ENCODE results near the gene SLC25A40.
"Not testable (repeated sequence)": the region's sequence is repeated elsewhere in the genome, so short reads cannot be mapped to it uniquely, and the experiment has no call there.

SLC25A40 gene, protein sequence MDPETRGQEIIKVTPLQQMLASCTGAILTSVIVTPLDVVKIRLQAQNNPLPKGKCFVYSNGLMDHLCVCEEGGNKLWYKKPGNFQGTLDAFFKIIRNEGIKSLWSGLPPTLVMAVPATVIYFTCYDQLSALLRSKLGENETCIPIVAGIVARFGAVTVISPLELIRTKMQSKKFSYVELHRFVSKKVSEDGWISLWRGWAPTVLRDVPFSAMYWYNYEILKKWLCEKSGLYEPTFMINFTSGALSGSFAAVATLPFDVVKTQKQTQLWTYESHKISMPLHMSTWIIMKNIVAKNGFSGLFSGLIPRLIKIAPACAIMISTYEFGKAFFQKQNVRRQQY

DNA sequence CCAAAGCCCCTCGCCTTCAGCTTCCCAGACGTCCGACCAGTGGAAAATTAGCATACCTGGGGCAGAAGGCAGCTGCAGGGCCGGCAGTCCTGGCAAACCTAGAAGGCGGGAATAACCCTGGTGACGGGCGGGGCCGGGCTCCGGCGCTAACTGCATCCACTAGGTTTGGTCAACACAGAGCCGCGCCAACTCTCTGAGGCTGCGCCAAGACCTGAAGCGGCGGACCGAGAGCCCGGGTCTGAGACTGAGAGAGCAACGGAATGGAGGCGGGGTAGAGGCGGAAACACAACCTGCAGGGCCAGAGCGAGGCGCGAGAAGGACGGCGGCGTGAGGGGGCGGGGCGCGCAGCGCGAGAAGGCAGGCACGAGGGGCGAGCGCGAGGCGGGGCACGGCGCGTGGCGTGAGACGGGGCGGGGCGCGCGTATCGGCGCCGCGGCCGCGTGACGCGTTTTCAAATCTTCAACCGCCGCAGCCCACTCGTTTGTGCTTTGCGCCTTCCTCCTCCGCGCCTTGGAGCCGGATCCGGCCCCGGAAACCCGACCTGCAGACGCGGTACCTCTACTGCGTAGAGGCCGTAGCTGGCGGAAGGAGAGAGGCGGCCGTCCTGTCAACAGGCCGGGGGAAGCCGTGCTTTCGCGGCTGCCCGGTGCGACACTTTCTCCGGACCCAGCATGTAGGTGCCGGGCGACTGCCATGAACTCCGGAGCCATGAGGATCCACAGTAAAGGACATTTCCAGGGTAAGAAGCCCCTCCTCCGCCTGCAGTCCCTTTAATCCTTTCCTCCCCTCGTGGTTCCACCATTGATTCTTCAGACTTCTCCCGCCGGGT, at the start of gene SLC25A40, which contains the start of gene DBF4:
Gene SLC25A40, minus strand, starts transcription at position 321 of the 829 bp plus-strand sequence. CDS start 17,633 bp downstream, outside the sequence.
Gene DBF4, plus strand, starts transcription at position 454 of the 829 bp plus-strand sequence. Its CDS starts 240 bp downstream, at position 694.
- DNase-seq, result peak; percentile 93

DNA sequence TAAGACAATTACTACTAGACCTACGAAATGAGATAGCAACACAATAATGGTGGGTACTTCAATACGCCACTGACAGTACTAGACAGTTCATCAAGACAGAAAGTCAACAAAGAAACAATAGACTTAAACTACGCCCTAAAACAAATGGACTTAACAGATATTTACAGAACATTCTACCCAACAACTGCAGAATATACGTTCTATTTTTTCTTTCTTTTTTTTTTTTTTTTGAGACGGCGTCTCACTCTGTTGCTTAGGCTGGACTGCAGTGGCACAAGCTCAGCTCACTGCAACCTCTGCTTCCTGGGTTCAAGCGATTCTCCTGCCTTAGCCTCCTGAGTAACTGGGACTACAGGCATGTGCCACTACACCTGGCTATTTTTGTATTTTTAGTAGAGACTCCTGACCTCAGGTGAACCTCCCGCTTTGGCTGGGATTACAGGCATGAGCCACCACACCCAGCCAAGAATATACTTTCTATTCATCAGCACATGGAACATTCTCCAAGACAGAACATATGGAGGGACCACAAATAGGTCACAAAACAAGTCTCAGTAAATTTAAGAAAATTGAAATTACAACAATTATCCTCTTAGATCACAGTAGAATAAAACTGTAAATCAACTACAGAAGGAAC, 46.7 kb upstream of the SLC25A40 start:
- DNase-seq, result not testable (repeated sequence)

DNA sequence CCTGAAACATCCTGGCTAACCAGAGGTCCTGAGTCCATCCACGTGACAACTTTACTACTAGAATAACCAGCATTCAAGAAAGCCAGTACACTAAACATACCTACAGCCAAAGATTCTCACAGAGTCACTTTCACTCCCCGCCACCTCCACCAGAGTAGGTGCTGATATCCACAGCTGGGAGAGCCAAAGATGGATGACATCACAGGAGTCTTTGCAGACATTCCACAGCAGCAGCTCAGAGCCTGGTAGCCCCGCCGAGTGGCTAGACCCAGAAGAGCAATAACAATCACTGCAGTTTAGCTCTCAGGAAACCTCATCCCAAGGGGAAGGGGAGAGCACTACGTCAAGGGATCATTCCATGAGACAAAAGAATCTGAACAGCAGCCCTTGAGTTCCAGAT, 44.4 kb upstream of the SLC25A40 start:
- no peak for DNase-seq

DNA sequence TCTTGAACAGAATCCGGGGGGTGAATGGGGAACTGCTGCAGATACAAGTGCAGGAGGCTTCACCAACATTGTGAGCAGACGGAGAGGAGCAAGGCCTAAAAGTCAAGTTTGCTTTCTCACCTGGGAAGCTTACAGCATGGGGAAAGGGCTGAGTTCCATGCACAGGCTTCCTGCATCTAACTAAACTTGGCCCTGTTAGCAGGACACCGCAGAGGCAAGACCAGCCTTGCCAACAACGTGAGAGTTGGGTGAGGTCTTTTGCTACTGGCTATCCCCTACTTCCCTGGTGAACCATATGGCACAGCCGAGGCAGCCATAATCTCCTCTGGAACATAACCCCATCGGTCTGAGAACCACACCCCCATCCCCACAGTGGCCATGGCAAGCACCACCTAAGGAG, 43.7 kb upstream of the SLC25A40 start:
- no peak for DNase-seq

DNA sequence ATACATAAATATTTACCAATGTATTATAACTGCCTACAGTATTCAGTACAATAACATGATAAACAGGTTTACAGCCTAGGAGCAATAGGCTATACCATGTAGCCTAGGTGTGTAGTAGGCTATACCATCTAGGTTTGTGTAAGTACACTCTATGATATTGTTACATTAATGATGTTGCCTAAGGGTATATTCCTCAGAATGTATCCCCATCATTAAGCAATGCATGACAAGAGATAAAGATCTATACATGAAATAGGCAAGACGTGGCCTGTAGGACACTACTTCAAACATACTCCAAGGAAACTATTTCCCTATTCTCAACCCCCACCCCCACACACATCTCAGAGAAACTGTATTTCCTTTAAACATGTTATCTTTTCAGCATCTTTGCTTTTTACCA, 42.6 kb upstream of the SLC25A40 start:
- no peak for DNase-seq

DNA sequence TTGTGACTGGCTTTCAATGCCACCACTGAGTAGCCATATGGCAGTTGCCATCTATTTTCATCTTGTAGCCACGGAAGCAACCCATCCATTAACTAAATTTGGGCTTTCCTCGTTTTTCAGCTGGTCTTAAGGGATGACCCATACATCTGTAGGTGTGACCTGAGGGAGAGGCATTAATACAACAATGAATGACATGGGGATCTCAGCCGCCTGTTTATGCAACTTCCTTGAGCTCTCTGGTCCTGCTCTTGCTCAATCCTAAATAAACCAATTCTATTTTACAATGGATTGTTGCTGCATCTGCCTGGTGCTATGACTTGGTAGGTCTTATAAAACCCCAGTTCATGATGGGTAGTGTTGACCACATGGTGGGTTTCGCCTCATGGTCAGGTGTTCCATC, 36.0 kb upstream of the SLC25A40 start:
- DNase-seq, result no peak

DNA sequence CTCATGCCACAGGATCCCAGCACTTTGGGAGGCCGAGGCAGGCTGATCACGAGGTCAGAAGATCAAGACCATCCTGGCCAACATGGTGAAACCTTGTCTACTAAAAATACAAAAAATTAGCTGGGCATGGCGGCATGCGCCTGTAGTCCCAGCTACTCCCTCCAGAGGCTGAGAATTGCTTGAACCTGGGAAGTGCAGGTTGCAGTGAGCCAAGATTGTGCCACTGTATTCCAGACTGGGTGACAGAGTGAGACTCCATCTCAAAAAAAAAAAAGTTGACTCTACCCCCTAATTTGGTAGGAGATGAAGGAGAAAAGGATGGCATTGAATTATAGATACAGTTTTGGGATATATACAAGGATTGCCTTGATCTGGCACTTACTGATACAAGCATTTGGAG, 32.7 kb upstream of the SLC25A40 start:
- DNase-seq, result not testable (repeated sequence)

DNA sequence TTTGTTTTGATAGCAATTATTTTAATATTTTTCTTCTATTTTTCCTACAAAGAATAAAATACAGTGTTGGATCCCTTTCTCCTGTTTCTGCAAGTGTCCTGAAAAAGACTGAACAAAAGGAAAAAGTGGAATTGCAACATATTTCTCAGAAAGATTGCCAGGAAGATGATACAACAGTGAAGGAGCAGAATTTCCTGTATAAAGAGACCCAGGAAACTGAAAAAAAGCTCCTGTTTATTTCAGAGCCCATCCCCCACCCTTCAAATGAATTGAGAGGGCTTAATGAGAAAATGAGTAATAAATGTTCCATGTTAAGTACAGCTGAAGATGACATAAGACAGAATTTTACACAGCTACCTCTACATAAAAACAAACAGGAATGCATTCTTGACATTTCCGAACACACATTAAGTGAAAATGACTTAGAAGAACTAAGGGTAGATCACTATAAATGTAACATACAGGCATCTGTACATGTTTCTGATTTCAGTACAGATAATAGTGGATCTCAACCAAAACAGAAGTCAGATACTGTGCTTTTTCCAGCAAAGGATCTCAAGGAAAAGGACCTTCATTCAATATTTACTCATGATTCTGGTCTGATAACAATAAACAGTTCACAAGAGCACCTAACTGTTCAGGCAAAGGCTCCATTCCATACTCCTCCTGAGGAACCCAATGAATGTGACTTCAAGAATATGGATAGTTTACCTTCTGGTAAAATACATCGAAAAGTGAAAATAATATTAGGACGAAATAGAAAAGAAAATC, 31.2 kb upstream of the SLC25A40 start:
- DNase-seq, result peak; percentile 33

DNA sequence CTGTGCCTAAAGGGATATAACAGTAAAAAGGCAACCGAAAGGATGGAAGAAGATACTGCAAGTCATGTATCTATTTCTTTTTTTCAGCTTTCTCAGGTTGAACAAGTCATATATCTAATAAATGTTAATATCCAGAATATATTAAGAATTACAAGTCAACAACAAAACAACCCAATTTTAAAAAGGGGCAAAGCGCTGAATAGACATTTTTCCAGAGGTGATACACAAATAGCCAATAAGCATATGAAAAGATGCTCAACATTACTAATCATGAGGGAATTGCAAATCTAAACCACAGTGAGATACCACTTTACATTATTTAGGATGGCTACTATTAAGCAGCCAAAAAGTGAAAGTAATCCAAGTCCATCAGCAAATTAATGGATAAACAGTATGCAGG, 23.1 kb upstream of the SLC25A40 start:
- no peak for DNase-seq

DNA sequence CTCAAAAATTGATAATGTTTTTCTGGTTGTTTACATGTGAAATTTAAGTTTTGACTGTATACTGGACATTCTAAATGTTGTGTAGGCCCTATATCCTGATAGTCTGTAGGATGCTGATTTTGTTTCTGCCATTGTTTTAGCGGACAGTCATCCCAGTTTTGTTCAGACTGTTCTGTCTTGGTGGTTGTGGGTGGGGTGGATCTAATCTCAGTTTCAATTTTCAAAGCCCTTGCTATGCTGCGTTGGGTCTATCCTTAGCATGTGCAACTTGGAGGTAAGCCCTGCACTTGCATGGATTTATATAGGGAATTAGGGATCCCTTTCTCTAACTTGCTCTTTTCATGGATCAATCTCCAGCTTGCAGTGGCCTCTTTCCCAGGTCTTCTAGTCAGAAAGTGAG, 19.2 kb upstream of the SLC25A40 start:
- DNase-seq, result no peak

DNA sequence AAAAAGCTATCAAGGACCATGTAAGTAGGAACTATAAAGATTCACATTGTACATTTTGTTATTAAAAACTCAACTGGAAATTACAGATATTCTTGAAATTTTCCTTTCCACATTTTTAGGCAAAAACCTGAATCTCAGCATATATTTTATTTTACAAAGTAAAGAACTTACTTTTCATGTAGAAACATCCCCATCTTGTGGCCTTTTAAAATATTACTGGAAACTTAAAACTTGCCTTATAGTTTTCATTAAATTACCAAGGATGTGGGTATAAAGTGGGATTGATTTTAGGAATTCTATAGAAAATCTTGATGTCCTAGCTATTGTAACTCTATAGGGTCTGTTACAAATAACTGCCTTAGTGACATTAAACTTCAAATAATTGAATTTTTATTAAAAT, 10.7 kb upstream of the SLC25A40 start:
- peak; percentile 35 for DNase-seq

DNA sequence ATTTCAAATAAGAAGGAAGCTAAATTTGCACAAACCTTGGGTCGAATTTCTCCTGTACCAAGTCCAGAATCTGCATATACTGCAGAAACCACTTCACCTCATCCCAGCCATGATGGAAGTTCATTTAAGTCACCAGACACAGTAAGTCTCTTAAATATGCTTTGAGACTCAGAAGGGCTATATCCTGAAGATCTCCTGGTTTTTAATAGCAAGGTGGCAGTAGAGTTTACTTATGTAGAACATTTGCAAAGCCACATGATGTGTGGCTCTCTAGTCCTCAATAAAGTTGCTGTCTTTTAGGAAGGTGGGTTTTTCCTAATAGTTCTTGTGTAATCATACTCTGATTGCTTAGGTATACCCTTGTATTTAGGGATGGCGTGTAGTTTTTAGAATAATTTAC, 8.9 kb upstream of the SLC25A40 start:
- no peak for DNase-seq

DNA sequence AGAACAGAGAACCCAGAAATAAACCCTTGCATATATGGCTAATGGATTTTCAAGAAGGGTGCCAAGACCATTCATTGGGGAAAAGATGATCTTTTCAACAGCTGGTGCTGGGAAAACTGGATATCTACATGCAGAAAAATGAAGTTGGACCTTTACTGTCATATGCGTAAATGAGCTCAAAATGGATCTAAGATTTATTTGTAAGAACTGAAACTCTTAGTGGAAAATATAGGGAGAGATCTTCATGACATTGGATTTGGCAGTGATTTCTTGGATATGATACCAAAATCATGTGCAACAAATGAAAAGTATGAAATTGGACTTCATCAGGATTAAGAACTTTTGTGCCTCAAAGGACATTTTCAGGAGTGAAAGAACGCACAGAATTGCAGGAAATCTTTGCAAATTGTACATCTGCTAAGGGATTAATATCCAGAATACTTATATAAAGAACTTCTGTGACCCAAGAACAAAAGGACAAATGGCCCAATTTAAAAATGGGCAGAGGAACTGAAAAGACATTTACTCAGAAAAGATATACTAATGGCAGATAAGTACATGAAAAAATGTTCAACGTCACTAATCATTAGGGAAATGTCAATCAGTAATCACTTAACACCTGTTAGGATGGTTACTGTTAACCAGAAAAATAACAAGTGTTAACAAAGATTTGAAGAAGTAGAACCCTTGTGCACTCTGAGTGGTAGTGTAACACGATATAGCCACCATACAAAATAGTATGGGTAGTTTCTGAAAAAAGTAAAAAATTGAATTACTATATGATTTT, 6.2 kb upstream of the SLC25A40 start:
- no peak for DNase-seq

DNA sequence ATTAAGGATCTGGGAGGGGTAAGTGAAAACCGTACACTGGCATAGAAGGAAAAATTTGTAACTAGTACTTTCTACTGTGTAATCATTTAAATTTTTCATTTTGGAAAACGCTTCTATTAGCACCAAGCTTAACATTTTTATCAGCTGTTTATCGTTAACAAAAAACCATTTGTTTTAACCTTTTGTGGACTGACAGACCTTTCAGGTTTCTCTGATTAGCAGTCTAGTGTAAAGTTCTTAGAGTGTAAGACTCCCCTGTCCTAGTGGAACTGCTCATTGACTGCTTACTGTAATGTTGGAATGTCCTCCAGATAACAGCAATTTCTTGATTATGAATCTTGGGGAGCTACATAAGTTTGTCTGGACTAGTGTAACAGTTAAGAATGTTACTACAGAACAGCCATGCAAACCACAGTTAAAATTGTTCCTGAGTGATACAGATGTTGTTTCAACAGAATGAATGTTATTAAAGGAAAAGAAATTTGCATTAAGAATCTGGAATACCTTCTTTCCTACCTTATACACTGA, 2.1 kb upstream of the SLC25A40 start:
- peak; percentile 11 for DNase-seq

DNA sequence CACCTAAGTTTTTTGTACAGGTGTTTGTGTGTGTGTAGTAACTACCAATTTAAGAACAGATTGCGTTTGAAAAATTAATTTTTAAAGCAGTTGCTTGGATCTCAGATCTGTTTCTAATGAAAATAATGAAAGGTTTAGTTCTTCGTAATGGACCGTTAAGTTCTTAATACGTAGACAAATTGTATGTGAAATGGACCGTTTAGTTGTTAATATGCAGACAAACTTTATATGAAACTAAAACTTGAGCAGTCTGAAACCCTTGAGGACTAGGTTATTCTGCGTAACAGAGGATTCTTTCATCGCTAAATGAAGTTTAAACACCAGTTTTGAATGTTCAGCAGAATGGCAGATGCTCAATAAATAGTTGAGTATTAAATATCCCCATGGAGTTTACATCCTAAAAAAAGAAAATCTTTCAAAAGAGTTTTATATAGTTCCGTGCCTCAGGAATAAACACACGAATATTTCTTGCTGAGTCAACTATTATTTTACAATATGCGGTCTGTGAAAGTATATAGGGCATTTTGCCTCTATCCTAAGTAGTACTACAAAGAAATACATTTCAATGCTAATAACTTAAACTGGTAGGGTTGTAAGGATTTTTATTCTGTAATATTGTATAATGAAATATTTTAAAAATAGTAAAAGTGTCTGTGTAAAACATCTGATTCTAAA, 1.3 kb upstream of the SLC25A40 start:
- no peak for DNase-seq

DNA sequence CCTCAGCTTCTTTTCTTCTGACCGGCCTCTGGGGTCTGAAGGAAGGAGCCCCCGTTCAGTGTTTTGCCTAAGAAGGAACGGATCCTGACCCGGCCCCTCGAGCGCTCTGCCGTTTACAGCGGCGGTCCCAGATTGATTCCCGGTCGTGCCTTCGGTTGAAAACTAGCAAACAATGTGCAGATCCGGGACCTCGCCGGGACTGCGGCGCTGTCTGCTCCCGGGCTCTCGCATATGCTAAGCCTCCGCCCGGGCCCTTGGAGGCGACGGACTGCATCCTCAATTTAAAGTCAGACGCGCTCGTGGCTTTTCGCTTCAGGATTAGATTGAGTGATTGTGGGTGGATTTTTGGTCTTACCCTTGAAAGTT, 692 bp upstream of the SLC25A40 start:
- DNase-seq, result peak; percentile 51

DNA sequence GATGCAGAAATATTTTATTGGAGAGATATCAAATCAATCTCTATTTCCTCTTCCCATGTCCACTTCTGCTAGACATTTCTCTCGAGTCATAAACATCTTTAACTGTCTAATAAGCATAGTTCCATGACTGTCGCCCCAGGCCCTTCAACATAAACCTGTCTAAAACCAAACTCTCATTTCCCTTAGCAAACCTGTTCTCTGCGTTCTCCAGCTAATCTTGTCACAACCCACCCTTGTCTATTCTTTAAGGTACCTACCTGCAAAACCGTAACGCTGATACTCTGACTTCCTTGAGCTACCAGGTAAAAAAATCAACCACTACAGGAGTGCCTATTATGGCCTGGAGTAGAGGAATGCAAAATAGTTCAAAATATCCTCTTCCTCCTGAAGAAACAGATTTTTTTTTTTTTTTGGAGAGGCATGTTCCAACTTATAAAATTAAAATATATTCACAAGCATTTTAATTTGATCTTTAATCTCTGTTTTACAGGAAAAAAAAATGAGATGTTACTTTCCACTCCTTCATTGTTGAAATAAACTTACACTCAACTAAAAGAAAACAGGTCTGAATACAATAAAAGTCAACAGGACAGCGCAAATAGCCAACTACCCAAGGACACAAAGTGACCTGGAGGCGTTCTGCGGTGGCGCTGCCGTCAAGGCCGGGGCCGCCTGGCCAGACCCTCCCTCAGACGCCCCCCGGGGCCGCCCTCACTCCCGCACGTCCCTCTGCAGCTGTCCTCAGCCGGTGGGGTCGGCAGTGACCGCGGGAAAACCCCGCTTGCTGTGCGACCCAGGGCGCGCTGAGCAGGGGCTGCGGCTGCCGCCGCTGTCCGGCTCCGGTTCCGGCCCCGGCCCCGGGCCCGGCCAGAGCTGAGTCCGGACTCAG, 765 bp downstream of the SLC25A40 start:
- DNase-seq, result no peak

DNA sequence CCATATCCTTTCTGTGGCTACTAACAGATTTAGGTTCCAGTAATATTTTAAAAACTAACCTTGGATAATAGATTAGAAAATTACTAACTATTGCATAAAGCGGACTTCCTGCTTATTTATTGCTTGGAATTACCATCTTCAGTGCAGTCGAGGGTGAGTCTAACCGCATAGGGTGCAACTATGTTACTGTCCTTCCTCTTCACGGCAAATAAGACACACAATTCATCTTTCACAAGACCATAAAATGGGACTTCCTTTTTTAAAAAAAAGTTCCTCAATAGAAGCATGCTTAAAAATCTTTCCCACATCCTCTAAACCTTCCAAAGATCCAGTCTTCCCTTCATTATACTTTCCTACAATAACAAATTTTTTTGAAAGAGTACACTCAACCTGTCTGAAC, 2.1 kb downstream of the SLC25A40 start:
- DNase-seq, result no peak

DNA sequence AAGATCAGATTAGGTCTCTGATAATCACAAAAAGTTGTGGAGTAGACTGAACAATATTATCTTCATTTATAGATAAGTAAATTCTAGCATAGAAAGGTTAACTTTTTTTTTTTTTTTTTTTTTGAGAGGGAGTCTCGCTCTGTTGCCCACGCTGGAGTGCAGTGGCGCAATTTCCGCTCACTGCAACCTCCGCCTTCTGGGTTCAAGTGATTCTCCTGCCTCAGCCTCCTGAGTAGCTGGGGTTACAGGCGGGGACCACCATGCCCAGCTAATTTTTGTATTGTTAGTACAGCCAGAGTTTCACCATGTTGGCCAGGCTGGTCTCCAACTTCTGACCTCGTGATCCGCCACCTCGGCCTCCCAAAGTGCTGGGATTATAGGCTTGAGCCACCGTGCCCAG, 2.8 kb downstream of the SLC25A40 start:
- not testable (repeated sequence) for DNase-seq

DNA sequence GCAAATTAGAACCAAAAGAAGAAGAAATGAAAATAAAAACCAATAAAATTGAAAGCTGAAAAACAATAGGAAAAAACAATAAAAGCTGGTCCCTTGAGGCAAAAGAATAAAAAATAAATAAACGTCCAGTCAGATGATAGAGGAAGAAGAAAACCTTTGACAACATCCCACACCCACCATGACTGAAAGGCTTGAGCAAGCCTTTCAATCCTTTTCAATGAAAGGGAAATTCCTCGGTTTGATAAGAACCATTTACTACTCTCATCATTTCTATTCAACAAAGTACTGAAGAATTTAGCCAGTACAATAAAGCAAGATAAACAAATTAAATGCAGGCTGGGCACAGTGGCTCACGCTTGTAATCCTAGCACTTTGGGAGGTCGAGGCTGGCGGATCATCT, 3.8 kb downstream of the SLC25A40 start:
- no peak for DNase-seq
